ENCODE results near the gene NUAK1.

NUAK1 gene

GRCh38 chr12:106138633-106139421 is at the start of gene NUAK1:
NUAK1 (minus strand) TSS chr12:106138954; CDS start chr12:106138653, 301 bp downstream.
- Mint-ChIP-seq H3K9me3 (no peaks in the 10 kb centered on the region), H3K4me3 (peak within 1 kb of the TSS; percentile 58), H3K36me3 (ENCODE audit: low read depth) (no peaks in the 10 kb centered on the region), H3K27ac (no peak within 1 kb of the TSS), H3K27me3 (peaks cover 72% of the 10 kb centered on the region), H3K4me1 (ENCODE audit: low read depth) (peaks cover 10% of the 10 kb centered on the region)

DNA sequence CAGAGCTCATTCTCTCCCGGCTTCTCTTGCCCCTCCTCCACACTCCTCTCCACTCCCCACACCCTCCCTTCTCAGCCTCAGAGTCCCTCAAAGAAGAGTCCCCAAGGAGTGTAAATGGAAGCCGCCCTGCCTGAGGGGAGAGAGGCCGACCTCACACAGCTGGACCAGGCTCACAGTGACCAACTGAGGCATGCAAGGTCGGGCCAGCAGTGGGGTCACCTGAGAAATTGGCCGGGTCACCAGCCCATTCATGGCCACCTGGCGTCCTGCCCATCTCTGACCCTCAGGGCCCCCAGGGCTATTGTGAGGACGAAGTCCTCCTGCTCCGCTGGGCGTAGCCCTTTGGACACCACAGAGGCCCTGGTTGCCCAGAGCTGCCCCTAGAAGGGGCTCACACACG is 49.5 kb upstream of the NUAK1 start:
- Mint-ChIP-seq H3K27me3 (peaks cover 20% of the 10 kb centered on the region), H3K36me3 (ENCODE audit: low read depth) (no peaks in the 10 kb centered on the region)

DNA sequence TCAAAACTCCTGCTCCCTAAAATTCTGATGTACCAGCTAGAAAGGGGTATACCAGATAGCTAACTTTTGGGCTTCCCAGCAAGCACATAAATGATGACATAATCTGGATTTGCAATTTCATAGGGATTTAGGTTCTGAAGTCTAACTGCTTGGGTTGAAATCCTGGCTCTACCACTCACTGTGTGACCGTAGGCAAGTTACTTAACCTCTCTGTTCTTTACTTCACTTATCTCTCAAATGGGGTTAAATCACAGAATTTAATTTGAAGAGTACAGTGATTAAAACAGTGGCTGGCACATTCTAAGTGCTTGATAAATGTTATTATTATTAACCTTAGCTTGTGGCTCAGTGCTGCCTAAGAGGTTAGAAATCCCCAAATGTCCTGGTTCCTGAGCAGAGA is 49.1 kb upstream of the NUAK1 start:
- Mint-ChIP-seq H3K9me3 (no peaks in the 10 kb centered on the region), H3K36me3 (ENCODE audit: low read depth) (no peaks in the 10 kb centered on the region), H3K27ac (no peak overlapping the region), H3K27me3 (peaks cover 20% of the 10 kb centered on the region), H3K4me3 (no peak overlapping the region), H3K4me1 (ENCODE audit: low read depth) (no peaks in the 10 kb centered on the region)

More for the DNA sequence above, 49.5 kb upstream of the NUAK1 start:
- no peaks in the 10 kb centered on the region for H3K9me3 Mint-ChIP-seq
- H3K27ac Mint-ChIP-seq = no peak overlapping the region
- H3K4me1 Mint-ChIP-seq (ENCODE audit: low read depth) = no peaks in the 10 kb centered on the region
- no peak overlapping the region for H3K4me3 Mint-ChIP-seq

- Mint-ChIP-seq H3K4me1 (ENCODE audit: low read depth) (no peaks in the 10 kb centered on the region), H3K27me3 (peaks cover 20% of the 10 kb centered on the region), H3K9me3 (no peaks in the 10 kb centered on the region), H3K4me3 (no peak overlapping the region), H3K27ac (no peak overlapping the region), H3K36me3 (ENCODE audit: low read depth) (no peaks in the 10 kb centered on the region)
Measured at GRCh38 chr12:106187155-106187789, 48.5 kb upstream of the NUAK1 start.

- H3K27ac Mint-ChIP-seq = no peak overlapping the region
- H3K27me3 Mint-ChIP-seq = peaks cover 16% of the 10 kb centered on the region
- H3K9me3 Mint-ChIP-seq = no peaks in the 10 kb centered on the region
- H3K4me1 Mint-ChIP-seq (ENCODE audit: low read depth) = no peaks in the 10 kb centered on the region
- H3K36me3 Mint-ChIP-seq (ENCODE audit: low read depth) = no peaks in the 10 kb centered on the region
- H3K4me3 Mint-ChIP-seq = no peak overlapping the region
Measured at GRCh38 chr12:106183735-106184134, 45.0 kb upstream of the NUAK1 start.

DNA sequence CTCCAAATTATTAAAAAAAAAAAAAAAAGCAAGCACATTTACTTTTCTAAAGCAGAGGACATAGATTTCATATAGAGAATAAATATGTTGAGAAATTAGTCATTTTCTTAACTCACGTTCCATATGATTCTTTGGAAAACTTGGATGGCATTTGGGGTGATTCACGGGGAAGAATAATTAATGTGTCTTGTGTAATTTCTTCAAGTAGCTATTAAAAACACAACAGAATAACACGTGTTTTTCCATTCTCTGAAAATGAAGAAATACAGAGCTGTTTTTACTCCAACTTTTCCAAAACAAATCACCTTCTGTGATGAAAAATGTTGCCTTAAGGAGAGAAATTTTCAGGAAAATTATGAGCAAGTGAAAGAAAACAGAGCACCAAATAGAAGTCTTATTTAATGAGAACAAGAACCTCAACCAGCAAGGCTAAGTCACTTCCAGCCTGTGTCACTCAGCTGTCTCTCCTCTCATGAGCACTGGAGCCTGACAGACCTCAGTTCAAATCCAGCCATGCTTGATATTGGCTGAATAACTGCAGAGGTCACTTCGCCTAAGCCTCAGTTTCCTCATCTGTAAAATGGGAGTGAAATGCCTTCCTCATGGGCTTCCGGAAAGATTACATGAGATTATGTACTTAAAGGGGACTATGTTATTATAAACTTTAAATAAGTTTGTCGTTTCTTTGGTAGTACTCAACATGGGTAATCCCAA is 42.8 kb upstream of the NUAK1 start:
- Mint-ChIP-seq H3K4me1 (ENCODE audit: low read depth) (no peaks in the 10 kb centered on the region), H3K27ac (no peak overlapping the region), H3K4me3 (no peak overlapping the region), H3K27me3 (peaks cover 11% of the 10 kb centered on the region), H3K9me3 (no peaks in the 10 kb centered on the region), H3K36me3 (ENCODE audit: low read depth) (no peaks in the 10 kb centered on the region)

DNA sequence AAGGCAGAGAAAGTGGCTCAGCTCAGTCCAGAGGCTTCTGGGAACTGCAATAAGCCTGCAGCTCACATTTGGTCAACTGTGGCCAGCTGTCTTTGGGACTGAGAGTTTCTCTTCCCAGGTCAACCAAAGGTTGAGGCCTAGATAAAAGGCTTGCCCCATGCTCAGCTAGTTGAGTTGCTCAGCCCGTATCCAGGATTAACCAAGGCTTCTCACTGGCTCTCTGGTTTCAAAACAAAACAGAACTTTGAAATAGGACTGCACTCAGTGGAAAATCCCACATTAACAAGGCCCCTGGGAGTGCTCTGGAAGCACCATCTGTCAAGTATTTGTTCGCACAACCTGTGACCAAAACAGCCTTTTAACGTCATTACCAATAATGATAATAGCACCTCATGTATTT is 40.3 kb upstream of the NUAK1 start:
- Mint-ChIP-seq H3K27ac (no peak overlapping the region), H3K9me3 (no peaks in the 10 kb centered on the region), H3K4me1 (ENCODE audit: low read depth) (no peaks in the 10 kb centered on the region), H3K27me3 (no peaks in the 10 kb centered on the region), H3K36me3 (ENCODE audit: low read depth) (no peaks in the 10 kb centered on the region), H3K4me3 (no peak overlapping the region)

DNA sequence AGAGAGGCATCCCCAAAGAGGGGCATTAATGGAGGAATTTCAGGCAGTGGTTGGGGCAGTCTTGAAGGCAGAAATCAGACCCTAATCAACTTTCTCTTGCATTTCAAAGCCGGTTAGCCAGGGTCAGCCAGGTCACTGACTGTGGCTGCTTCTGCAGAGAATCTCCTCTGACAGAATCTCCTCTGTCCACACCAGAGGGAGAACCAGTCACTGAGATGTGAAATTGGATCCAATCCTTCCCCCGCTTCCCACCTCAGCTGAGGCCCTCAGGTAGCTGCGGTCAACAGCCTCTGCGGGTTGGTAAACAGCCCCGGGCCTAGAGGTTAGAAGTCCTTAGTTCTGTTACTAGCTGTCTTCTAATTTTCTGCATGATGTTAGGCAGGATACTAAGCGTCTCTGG is 39.8 kb upstream of the NUAK1 start:
- Mint-ChIP-seq H3K27ac (no peak overlapping the region), H3K4me3 (no peak overlapping the region), H3K27me3 (no peaks in the 10 kb centered on the region), H3K4me1 (ENCODE audit: low read depth) (no peaks in the 10 kb centered on the region), H3K9me3 (no peaks in the 10 kb centered on the region), H3K36me3 (ENCODE audit: low read depth) (no peaks in the 10 kb centered on the region)

- H3K27me3 Mint-ChIP-seq = no peaks in the 10 kb centered on the region
- no peaks in the 10 kb centered on the region for H3K9me3 Mint-ChIP-seq
- H3K36me3 Mint-ChIP-seq (ENCODE audit: low read depth) = no peaks in the 10 kb centered on the region
- H3K4me3 Mint-ChIP-seq = no peak overlapping the region
- H3K4me1 Mint-ChIP-seq (ENCODE audit: low read depth) = no peaks in the 10 kb centered on the region
- no peak overlapping the region for H3K27ac Mint-ChIP-seq
Measured at GRCh38 chr12:106176560-106176959, 37.8 kb upstream of the NUAK1 start.

DNA sequence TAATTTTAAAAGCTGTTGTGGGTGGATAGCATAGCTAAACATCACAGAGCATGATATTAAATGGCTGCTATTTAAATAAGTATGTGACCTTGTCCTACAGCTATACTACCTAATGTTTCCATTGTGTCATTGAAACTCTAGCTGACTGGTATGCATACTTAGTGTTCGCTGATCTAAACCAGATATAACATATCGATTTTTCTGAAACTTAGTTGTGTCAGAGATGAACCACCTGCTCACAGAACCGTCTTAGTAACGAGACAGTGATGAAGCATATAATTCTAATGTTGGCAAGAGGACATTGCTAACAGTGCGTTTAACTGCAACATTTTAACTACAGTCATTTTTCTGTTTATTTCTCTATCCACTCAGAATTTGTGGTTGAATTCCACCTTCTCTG is 36.1 kb upstream of the NUAK1 start:
- H3K27ac Mint-ChIP-seq = no peak overlapping the region
- no peaks in the 10 kb centered on the region for H3K36me3 Mint-ChIP-seq (ENCODE audit: low read depth)
- no peaks in the 10 kb centered on the region for H3K4me1 Mint-ChIP-seq (ENCODE audit: low read depth)
- no peaks in the 10 kb centered on the region for H3K27me3 Mint-ChIP-seq
- H3K9me3 Mint-ChIP-seq = no peaks in the 10 kb centered on the region
- H3K4me3 Mint-ChIP-seq = no peak overlapping the region

DNA sequence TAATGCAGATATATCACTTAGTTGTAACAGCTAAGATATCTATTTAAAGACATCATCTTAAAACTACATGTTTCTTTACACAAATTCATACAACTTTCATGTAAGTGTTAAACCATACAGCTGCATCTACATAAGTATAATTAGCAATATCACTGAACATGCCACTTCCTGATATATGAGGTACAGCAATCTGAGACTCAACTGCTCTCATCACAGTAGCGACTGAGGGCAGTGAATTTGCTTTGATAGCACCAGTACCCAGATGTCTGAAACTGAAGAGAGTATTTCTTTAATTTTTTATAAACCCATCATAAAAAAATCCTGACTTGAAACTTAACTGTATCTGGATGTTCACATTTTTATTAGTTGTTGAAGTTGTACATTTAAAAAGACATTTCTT is 34.7 kb upstream of the NUAK1 start:
- H3K4me1 Mint-ChIP-seq (ENCODE audit: low read depth) = no peaks in the 10 kb centered on the region
- H3K27me3 Mint-ChIP-seq = peaks cover 8% of the 10 kb centered on the region
- H3K4me3 Mint-ChIP-seq = no peak overlapping the region
- no peaks in the 10 kb centered on the region for H3K36me3 Mint-ChIP-seq (ENCODE audit: low read depth)
- H3K27ac Mint-ChIP-seq = no peak overlapping the region
- no peaks in the 10 kb centered on the region for H3K9me3 Mint-ChIP-seq

DNA sequence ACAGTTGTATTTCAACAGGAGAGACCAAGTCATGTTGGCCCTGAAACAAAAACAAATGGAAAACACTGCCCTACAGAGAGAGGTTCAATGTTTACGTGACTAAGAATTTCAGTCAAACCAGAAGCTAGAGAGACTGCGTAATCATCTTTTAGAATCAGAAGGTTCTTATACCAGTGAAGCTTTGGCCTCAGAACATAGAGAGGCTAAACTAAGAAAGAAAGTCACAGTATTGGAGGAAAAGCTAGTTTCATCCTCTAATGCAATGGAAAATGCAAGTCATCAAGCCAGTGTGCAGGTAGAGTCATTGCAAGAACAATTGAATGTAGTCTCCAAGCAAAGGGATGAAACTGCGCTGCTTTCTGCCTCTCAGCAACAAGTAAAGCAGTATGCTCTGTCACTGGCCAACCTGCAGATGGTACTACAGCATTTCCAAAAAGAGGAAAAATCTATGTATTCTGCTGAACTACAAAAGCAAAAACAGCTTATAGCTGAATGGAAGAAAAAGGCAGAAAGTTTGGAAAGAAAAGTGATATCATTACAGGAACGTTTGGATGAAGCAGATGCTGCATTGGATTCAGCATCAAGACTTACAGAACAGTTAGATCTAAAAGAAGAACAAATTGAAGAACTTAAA is 32.5 kb upstream of the NUAK1 start:
- no peak overlapping the region for H3K27ac Mint-ChIP-seq
- H3K36me3 Mint-ChIP-seq (ENCODE audit: low read depth) = no peaks in the 10 kb centered on the region
- H3K4me1 Mint-ChIP-seq (ENCODE audit: low read depth) = no peaks in the 10 kb centered on the region
- H3K27me3 Mint-ChIP-seq = peaks cover 25% of the 10 kb centered on the region
- no peak overlapping the region for H3K4me3 Mint-ChIP-seq
- no peaks in the 10 kb centered on the region for H3K9me3 Mint-ChIP-seq

GRCh38 chr12:106170285-106170684 is 31.5 kb upstream of the NUAK1 start:
- H3K36me3 Mint-ChIP-seq (ENCODE audit: low read depth) = no peaks in the 10 kb centered on the region
- no peak overlapping the region for H3K27ac Mint-ChIP-seq
- no peak overlapping the region for H3K4me3 Mint-ChIP-seq
- no peaks in the 10 kb centered on the region for H3K9me3 Mint-ChIP-seq
- H3K27me3 Mint-ChIP-seq = peaks cover 35% of the 10 kb centered on the region
- no peaks in the 10 kb centered on the region for H3K4me1 Mint-ChIP-seq (ENCODE audit: low read depth)

DNA sequence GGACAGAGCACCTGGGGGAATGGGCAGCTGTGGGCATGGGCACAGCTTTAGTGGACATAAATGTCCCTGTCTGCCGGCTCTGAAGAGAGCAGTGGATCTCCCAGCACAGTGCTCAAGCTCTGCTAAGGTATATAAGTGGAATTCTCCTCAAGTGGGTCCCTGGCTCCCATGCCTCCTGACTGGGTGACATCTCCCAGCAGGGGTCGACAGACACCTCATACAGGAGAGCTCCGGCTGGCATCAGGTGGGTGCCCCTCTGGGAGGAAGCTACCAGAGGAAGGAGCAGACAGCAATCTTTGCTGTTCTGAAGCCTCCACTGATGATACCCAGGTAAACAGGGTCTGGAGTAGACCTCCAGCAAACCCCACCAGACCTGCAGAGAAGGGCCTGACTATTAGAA is 25.0 kb upstream of the NUAK1 start:
- Mint-ChIP-seq H3K4me1 (ENCODE audit: low read depth) (no peaks in the 10 kb centered on the region), H3K9me3 (no peaks in the 10 kb centered on the region), H3K27ac (no peak overlapping the region), H3K4me3 (no peak overlapping the region), H3K36me3 (ENCODE audit: low read depth) (no peaks in the 10 kb centered on the region), H3K27me3 (peaks cover 62% of the 10 kb centered on the region)

GRCh38 chr12:106161491-106161890 is 22.7 kb upstream of the NUAK1 start:
- H3K27ac Mint-ChIP-seq = no peak overlapping the region
- no peaks in the 10 kb centered on the region for H3K4me1 Mint-ChIP-seq (ENCODE audit: low read depth)
- H3K9me3 Mint-ChIP-seq = no peaks in the 10 kb centered on the region
- H3K36me3 Mint-ChIP-seq (ENCODE audit: low read depth) = no peaks in the 10 kb centered on the region
- no peak overlapping the region for H3K4me3 Mint-ChIP-seq
- H3K27me3 Mint-ChIP-seq = peaks cover 44% of the 10 kb centered on the region
